HEK293 (cell line): ENCODE data around the gene C2CD3.

ENCODE experiments used
- CTCF ChIA-PET: fragments of 350-600 bp; formaldehyde crosslinking; extraction: SDS; loops from one replicate; lab custom pipeline; 2021; ENCODE audit warnings: antibody characterized with exemption; lab: Yijun Ruan, JAX
- POLR2A ChIA-PET: fragments of 300-600 bp; formaldehyde crosslinking; extraction: SDS; loops from one replicate; lab custom pipeline; 2020; ENCODE audit warnings: antibody characterized with exemption, inconsistent platforms; lab: Yijun Ruan, JAX
- H3K27ac ChIP-seq: fragments of 200-500 bp; sonication (Bioruptor generic); 2 replicates; pipeline ENCODE4 v1.5.1; 2014; ENCODE audit warnings: low read depth, low read length, control low read depth, inconsistent platforms; ENCODE audit errors: extremely low read depth
- H3K36me3 ChIP-seq, 2 experiments: fragments of 200-500 bp in 1 of 2; sonication (Bioruptor generic) in 1 of 2; 1 replicate in 1 of 2; 2 replicates in 1 of 2; pipeline ENCODE4 v1.5.1; 2014 to 2017; ENCODE audit warnings: inconsistent platforms in 2 of 2, low read length in 2 of 2; ENCODE audit not compliant: control insufficient read depth in 2 of 2, insufficient read depth in 1 of 2
- H3K4me1 ChIP-seq: fragments of 200-500 bp; sonication (Bioruptor generic); 2 replicates; pipeline ENCODE4 v1.5.1; 2014; ENCODE audit warnings: mild to moderate bottlenecking, low read length, inconsistent platforms; ENCODE audit not compliant: control insufficient read depth, insufficient read depth
- H3K4me3 ChIP-seq: 2 replicates; pipeline ENCODE4 v1.5.1; 2011; ENCODE audit warnings: low read depth, mild to moderate bottlenecking, control low read depth, low read length, moderate library complexity
- H3K9me3 ChIP-seq: fragments of 200-500 bp; sonication (Bioruptor generic); 2 replicates; pipeline ENCODE4 v1.5.1; 2014; ENCODE audit warnings: low read depth, low read length, inconsistent platforms; ENCODE audit not compliant: control insufficient read depth, insufficient read depth
- GLIS1 ChIP-seq: fragments of 450-650 bp; formaldehyde crosslinking; IDR thresholded peaks from 2 replicates; pipeline ENCODE4 v1.5.1; 2016; ENCODE audit warnings: missing biosample characterization, missing genetic modification characterization
- PRDM6 ChIP-seq: fragments of 450-650 bp; formaldehyde crosslinking; IDR thresholded peaks from 2 replicates; pipeline ENCODE4 v1.5.1; 2017; ENCODE audit warnings: missing biosample characterization, missing genetic modification characterization
- REST ChIP-seq: fragments of 450-650 bp; formaldehyde crosslinking; IDR thresholded peaks from 2 replicates; pipeline ENCODE4 v1.5.1; 2016; ENCODE audit warnings: missing biosample characterization, missing genetic modification characterization
- ZBTB48 ChIP-seq: fragments of 450-650 bp; formaldehyde crosslinking; IDR thresholded peaks from 2 replicates; pipeline ENCODE4 v1.5.1; 2016; ENCODE audit warnings: missing biosample characterization, missing genetic modification characterization
- ZNF112 ChIP-seq: fragments of 450-650 bp; formaldehyde crosslinking; IDR thresholded peaks from 2 replicates; pipeline ENCODE4 v1.5.0; 2017; ENCODE audit warnings: missing biosample characterization, missing genetic modification characterization
- ZNF146 ChIP-seq: fragments of 450-650 bp; formaldehyde crosslinking; IDR thresholded peaks from 2 replicates; pipeline ENCODE4 v1.5.1; 2016; ENCODE audit warnings: missing biosample characterization, missing genetic modification characterization
- ZNF248 ChIP-seq: fragments of 450-650 bp; formaldehyde crosslinking; IDR thresholded peaks from 2 replicates; pipeline ENCODE4 v1.5.1; 2017; ENCODE audit warnings: missing biosample characterization, missing genetic modification characterization
- ZNF274 ChIP-seq, 2 experiments: fragments of 200-500 bp in 1 of 2; fragments of 450-650 bp in 1 of 2; sonication (Bioruptor generic) in 1 of 2; formaldehyde crosslinking in 1 of 2; IDR thresholded peaks; 2 replicates each; pipeline versions ENCODE4 v1.5.1 to v1.6.1; 2014 to 2016; ENCODE audit warnings: borderline replicate concordance in 1 of 2, inconsistent platforms in 1 of 2, low read length in 1 of 2, missing biosample characterization in 1 of 2, missing genetic modification characterization in 1 of 2
- ZNF341 ChIP-seq: fragments of 450-650 bp; formaldehyde crosslinking; IDR thresholded peaks from 2 replicates; pipeline ENCODE4; 2016; ENCODE audit warnings: low read depth, missing biosample characterization, missing genetic modification characterization
- ZNF426 ChIP-seq: fragments of 450-650 bp; formaldehyde crosslinking; IDR thresholded peaks from 2 replicates; pipeline ENCODE4 v1.5.1; 2017; ENCODE audit warnings: missing biosample characterization, missing genetic modification characterization, mild to moderate bottlenecking, inconsistent platforms, moderate library complexity
- ZNF561 ChIP-seq: fragments of 450-650 bp; IDR thresholded peaks from 2 replicates; pipeline ENCODE4 v1.5.1; 2018; ENCODE audit warnings: missing biosample characterization, missing genetic modification characterization, borderline replicate concordance
- ZNF585B ChIP-seq: fragments of 450-650 bp; formaldehyde crosslinking; IDR thresholded peaks from 2 replicates; pipeline ENCODE4 v1.5.1; 2016; ENCODE audit warnings: missing biosample characterization, missing genetic modification characterization
- ZNF623 ChIP-seq: fragments of 450-650 bp; formaldehyde crosslinking; IDR thresholded peaks from 2 replicates; pipeline ENCODE4 v1.5.1; 2016; ENCODE audit warnings: missing biosample characterization, missing genetic modification characterization
- ZNF624 ChIP-seq: fragments of 450-650 bp; formaldehyde crosslinking; IDR thresholded peaks from 2 replicates; pipeline ENCODE4 v1.5.1; 2017; ENCODE audit warnings: missing biosample characterization, missing genetic modification characterization
- ZNF626 ChIP-seq: fragments of 450-650 bp; sonication (Bioruptor Pico); formaldehyde crosslinking; IDR thresholded peaks from 2 replicates; pipeline ENCODE4 v1.5.1; 2018; ENCODE audit warnings: missing biosample characterization, missing genetic modification characterization, inconsistent platforms
- ZNF629 ChIP-seq: fragments of 450-650 bp; formaldehyde crosslinking; IDR thresholded peaks from 2 replicates; pipeline ENCODE4 v1.5.1; 2017; ENCODE audit warnings: missing biosample characterization, missing genetic modification characterization
- ZNF654 ChIP-seq: fragments of 450-650 bp; formaldehyde crosslinking; IDR thresholded peaks from 2 replicates; pipeline ENCODE4 v1.5.1; 2016; ENCODE audit warnings: low read depth, missing biosample characterization, missing genetic modification characterization
- ZNF677 ChIP-seq: fragments of 450-650 bp; IDR thresholded peaks from 2 replicates; pipeline ENCODE4 v1.5.0; 2018; ENCODE audit warnings: missing biosample characterization, mild to moderate bottlenecking, missing genetic modification characterization, moderate library complexity
- ZNF747 ChIP-seq: fragments of 450-650 bp; formaldehyde crosslinking; IDR thresholded peaks from 2 replicates; pipeline ENCODE4 v1.5.1; 2016; ENCODE audit warnings: missing biosample characterization, missing genetic modification characterization
- ZNF792 ChIP-seq: fragments of 450-650 bp; formaldehyde crosslinking; IDR thresholded peaks from 2 replicates; pipeline ENCODE4 v1.5.1; 2016; ENCODE audit warnings: missing biosample characterization, missing genetic modification characterization
- ZNF830 ChIP-seq: fragments of 450-650 bp; IDR thresholded peaks from 2 replicates; pipeline ENCODE4 v1.5.0; 2018; ENCODE audit warnings: missing biosample characterization, missing genetic modification characterization, low read depth, mild to moderate bottlenecking, moderate library complexity
- ZSCAN30 ChIP-seq: fragments of 450-650 bp; IDR thresholded peaks from 2 replicates; pipeline ENCODE4 v1.5.1; 2018; ENCODE audit warnings: missing biosample characterization, mild to moderate bottlenecking, missing genetic modification characterization, moderate library complexity
- TF ChIP-seq, protein P1 (sequence below): fragments of 450-650 bp; formaldehyde crosslinking; IDR thresholded peaks from 2 replicates; pipeline ENCODE4 v1.5.0; 2017; ENCODE audit warnings: missing biosample characterization, missing genetic modification characterization, borderline replicate concordance
- TF ChIP-seq, protein P2 (sequence below): fragments of 450-650 bp; formaldehyde crosslinking; IDR thresholded peaks from 2 replicates; pipeline ENCODE4 v1.5.1; 2016; ENCODE audit warnings: missing biosample characterization, missing genetic modification characterization

C2CD3 gene

GRCh38 chr11:74017631-74018030 lies 153.2 kb downstream of the C2CD3 start:
- CTCF ChIA-PET = no interaction called here
- H3K9me3 ChIP-seq = no peaks in the 10 kb centered on the region
- H3K4me3 ChIP-seq = no peak overlapping the region
- no peaks in the 10 kb centered on the region for H3K4me1 ChIP-seq
- TF ChIP-seq ZNF561 (no peak), PRDM6 (tag by site-specific recombination) (no peak), ZNF585B (tag by site-specific recombination) (no peak), ZNF426 (no peak), ZNF112 (no peak), ZNF341 (tag by site-specific recombination) (no peak), GLIS1 (no peak), ZNF830 (no peak)
- TF ChIP-seq, all 188 proteins: peak for 0
- POLR2A ChIA-PET = no interaction called here
- Histone ChIP-seq H3K36me3 (peaks cover 0 to 49% of the 10 kb centered on the region in 2 experiments; a peak in 1 of 3 replicates), H3K27ac (no peak overlapping the region)

DNA sequence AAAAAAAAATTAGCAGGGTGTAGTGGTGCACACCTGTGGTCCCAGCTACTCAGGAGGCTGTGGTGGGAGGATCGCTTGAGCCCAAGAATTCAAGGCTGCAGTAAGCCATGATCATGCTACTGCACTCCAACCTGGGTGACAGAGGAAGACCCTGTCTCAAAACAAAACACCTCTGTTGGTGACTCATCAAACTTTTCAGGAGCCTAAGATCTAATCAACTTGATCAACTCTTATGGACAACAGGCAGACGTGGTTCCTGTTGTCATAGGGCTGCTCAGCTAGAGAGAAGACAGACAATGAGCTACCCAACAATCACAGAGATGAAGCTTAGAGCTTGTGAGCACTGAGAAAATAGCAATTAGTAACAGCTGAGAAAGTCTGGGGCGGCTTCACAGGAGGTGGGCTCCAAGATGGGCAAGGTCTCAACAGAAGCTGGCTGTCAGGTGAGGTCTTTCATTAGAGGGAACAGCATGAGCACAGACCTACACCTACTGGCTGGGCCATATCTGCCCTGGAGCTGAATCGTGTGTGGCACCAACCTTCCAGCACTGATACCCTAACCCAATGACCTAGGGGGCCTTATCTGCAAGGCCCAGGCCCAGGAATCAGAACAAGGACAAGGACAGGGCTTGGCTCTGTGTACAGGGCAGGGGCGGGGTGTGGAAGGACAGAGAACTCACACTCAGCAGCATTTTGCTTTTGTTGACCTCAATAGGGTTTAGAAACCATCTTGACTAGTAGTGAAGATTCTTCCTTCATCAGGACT lies 154.7 kb downstream of the C2CD3 start:
- Histone ChIP-seq H3K9me3 (no peaks in the 10 kb centered on the region), H3K36me3 (peaks cover 0 to 49% of the 10 kb centered on the region in 2 experiments; a peak in 1 of 3 replicates), H3K4me3 (no peak overlapping the region), H3K4me1 (no peaks in the 10 kb centered on the region), H3K27ac (no peak overlapping the region)
- POLR2A ChIA-PET = no interaction called here
- TF ChIP-seq ZNF623 (tag by site-specific recombination) (no peak), ZNF747 (tag by site-specific recombination) (no peak), ZNF629 (tag by site-specific recombination) (no peak), REST (tag by site-specific recombination) (no peak), ZNF146 (tag by site-specific recombination) (no peak), ZNF274 (IDR thresholded peaks at IDR 0.05; ENCODE audit: low read length) (no peak), ZNF274 (tag by site-specific recombination; IDR thresholded peaks at IDR 0.05; ENCODE audit: borderline replicate concordance) (no peak), ZNF624 (no peak), ZBTB48 (tag by site-specific recombination) (no peak), ZNF248 (tag by site-specific recombination) (no peak)
- CTCF ChIA-PET = no interaction called here

GRCh38 chr11:74014880-74015279 lies 155.9 kb downstream of the C2CD3 start:
- CTCF ChIA-PET = no interaction called here

More at GRCh38 chr11:74014880-74015279, 155.9 kb downstream of the C2CD3 start:
- TF ChIP-seq ZNF677 (tag by site-specific recombination) (no peak), ZNF654 (tag by site-specific recombination) (no peak), ZNF792 (tag by site-specific recombination) (no peak), ZNF626 (tag by site-specific recombination) (no peak), ZNF274 (IDR thresholded peaks at IDR 0.05; ENCODE audit: low read length) (no peak), ZNF274 (tag by site-specific recombination; IDR thresholded peaks at IDR 0.05; ENCODE audit: borderline replicate concordance) (no peak), ZSCAN30 (no peak)
- TF ChIP-seq, protein P1, sequence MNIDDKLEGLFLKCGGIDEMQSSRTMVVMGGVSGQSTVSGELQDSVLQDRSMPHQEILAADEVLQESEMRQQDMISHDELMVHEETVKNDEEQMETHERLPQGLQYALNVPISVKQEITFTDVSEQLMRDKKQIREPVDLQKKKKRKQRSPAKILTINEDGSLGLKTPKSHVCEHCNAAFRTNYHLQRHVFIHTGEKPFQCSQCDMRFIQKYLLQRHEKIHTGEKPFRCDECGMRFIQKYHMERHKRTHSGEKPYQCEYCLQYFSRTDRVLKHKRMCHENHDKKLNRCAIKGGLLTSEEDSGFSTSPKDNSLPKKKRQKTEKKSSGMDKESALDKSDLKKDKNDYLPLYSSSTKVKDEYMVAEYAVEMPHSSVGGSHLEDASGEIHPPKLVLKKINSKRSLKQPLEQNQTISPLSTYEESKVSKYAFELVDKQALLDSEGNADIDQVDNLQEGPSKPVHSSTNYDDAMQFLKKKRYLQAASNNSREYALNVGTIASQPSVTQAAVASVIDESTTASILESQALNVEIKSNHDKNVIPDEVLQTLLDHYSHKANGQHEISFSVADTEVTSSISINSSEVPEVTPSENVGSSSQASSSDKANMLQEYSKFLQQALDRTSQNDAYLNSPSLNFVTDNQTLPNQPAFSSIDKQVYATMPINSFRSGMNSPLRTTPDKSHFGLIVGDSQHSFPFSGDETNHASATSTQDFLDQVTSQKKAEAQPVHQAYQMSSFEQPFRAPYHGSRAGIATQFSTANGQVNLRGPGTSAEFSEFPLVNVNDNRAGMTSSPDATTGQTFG = no peak
- TF ChIP-seq, protein P2, sequence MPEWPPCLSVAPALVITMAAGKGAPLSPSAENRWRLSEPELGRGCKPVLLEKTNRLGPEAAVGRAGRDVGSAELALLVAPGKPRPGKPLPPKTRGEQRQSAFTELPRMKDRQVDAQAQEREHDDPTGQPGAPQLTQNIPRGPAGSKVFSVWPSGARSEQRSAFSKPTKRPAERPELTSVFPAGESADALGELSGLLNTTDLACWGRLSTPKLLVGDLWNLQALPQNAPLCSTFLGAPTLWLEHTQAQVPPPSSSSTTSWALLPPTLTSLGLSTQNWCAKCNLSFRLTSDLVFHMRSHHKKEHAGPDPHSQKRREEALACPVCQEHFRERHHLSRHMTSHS (tag by site-specific recombination) = no peak
- Histone ChIP-seq H3K36me3 (peaks cover 0 to 40% of the 10 kb centered on the region in 2 experiments; a peak in 1 of 3 replicates), H3K4me1 (no peaks in the 10 kb centered on the region), H3K4me3 (no peak overlapping the region), H3K9me3 (no peaks in the 10 kb centered on the region), H3K27ac (no peak overlapping the region)
- POLR2A ChIA-PET = interaction anchor here (0.7 kb wide), 1 partner anchor 508 kb away, joined by 3 read pairs; no protein-coding TSS in a partner anchor
